OCI-LY7 (cell line): ENCODE measurements around the gene TMEM165.
"Not testable (repeated sequence)": the region's sequence is repeated elsewhere in the genome, so short reads cannot be mapped to it uniquely, and the experiment has no call there.

Experiments used
- CTCF ChIP-seq: fragments of 200-600 bp; sonication (generic); conservative IDR thresholded peaks from 2 replicates; pipeline ENCODE4 v1.5.1; 2014; ENCODE audit warnings: mild to moderate bottlenecking, antibody characterized with exemption, low read length, moderate library complexity, mixed read lengths
- EZH2phosphoT487 ChIP-seq: fragments of 200-600 bp; sonication (generic); IDR thresholded peaks from 2 replicates; pipeline ENCODE4 v1.6.1; 2018; ENCODE audit warnings: low read depth, borderline replicate concordance, mild to moderate bottlenecking, mixed run types, antibody characterized with exemption, low read length, moderate library complexity, mixed read lengths

GRCh38 chr4:55362938-55363337 lies 32.8 kb upstream of the TMEM165 start:
- not testable (repeated sequence) for TF ChIP-seq CTCF, EZH2phosphoT487
